KBM-7 (cell line): ENCODE data around the gene MRM2.

ENCODE experiments used
- DNase-seq: peaks from one replicate; pipeline ENCODE4 v3.0.0-alpha.2; 2015
- in situ Hi-C: fragments of 300-500 bp; cut with MboI; formaldehyde crosslinking; loops from 2 replicates; pipeline ENCODE4 v1.14.3; 2020; ENCODE audit warnings: low sequenced_read_pairs, low pct_unique_long_range_greater_than_20kb, mixed read lengths

The MRM2 gene

GRCh38 chr7:2227699-2228098, 14.3 kb downstream of the MRM2 start:
- in situ Hi-C loops = no loop called here
- DNase-seq = no peak

GRCh38 chr7:2225830-2226229, 16.2 kb downstream of the MRM2 start:
- no peak for DNase-seq

GRCh38 chr7:2225336-2225735, 16.7 kb downstream of the MRM2 start:
- in situ Hi-C loops = no loop called here
- no peak for DNase-seq

More at GRCh38 chr7:2225830-2226229, 16.2 kb downstream of the MRM2 start:
- in situ Hi-C loops = no loop called here

GRCh38 chr7:2224934-2225333, 17.1 kb downstream of the MRM2 start:
- DNase-seq = no peak
- in situ Hi-C loops = no loop called here

- DNase-seq = no peak
- in situ Hi-C loops = no loop called here
Measured at GRCh38 chr7:2224491-2224928, 17.5 kb downstream of the MRM2 start.

- no peak for DNase-seq
- in situ Hi-C loops = no loop called here
Measured at GRCh38 chr7:2223321-2223720, 18.7 kb downstream of the MRM2 start.

GRCh38 chr7:2222516-2222915, 19.5 kb downstream of the MRM2 start:
- in situ Hi-C loops = no loop called here
- DNase-seq = no peak

- DNase-seq = no peak
- in situ Hi-C loops = no loop called here
Measured at GRCh38 chr7:2220954-2221353, 21.1 kb downstream of the MRM2 start.

GRCh38 chr7:2220506-2220905, 21.5 kb downstream of the MRM2 start:
- DNase-seq = no peak
- in situ Hi-C loops = no loop called here

- no peak for DNase-seq
- in situ Hi-C loops = no loop called here
Measured at GRCh38 chr7:2220030-2220429, 22.0 kb downstream of the MRM2 start.

GRCh38 chr7:2219606-2220005, 22.4 kb downstream of the MRM2 start:
- in situ Hi-C loops = no loop called here
- no peak for DNase-seq

- DNase-seq = no peak
- in situ Hi-C loops = no loop called here
Measured at GRCh38 chr7:2219136-2219535, 22.9 kb downstream of the MRM2 start.

GRCh38 chr7:2218444-2218785, 23.6 kb downstream of the MRM2 start:
- no peak for DNase-seq
- in situ Hi-C loops = no loop called here

GRCh38 chr7:2217716-2218443, 24.1 kb downstream of the MRM2 start:
- in situ Hi-C loops = no loop called here
- no peak for DNase-seq

- no peak for DNase-seq
- in situ Hi-C loops = no loop called here
Measured at GRCh38 chr7:2217206-2217605, 24.8 kb downstream of the MRM2 start.

GRCh38 chr7:2215851-2216250, 26.2 kb downstream of the MRM2 start:
- no peak for DNase-seq
- in situ Hi-C loops = no loop called here

GRCh38 chr7:2214636-2215035, 27.4 kb downstream of the MRM2 start:
- no peak for DNase-seq
- in situ Hi-C loops = no loop called here

GRCh38 chr7:2213551-2214215, 28.3 kb downstream of the MRM2 start:
- no peak for DNase-seq
- in situ Hi-C loops = no loop called here

GRCh38 chr7:2212906-2213305, 29.1 kb downstream of the MRM2 start:
- DNase-seq = no peak
- in situ Hi-C loops = no loop called here

- in situ Hi-C loops = no loop called here
- no peak for DNase-seq
Measured at GRCh38 chr7:2211926-2212325, 30.1 kb downstream of the MRM2 start.

GRCh38 chr7:2211259-2211880, 30.6 kb downstream of the MRM2 start:
- no peak for DNase-seq
- in situ Hi-C loops = no loop called here
